GM19240 (cell line): ENCODE data around the gene CELF1.
"Not testable (repeated sequence)": the region's sequence is repeated elsewhere in the genome, so short reads cannot be mapped to it uniquely, and the experiment has no call there.

Experiments
- DNase-seq: peaks from one replicate; pipeline ENCODE4 v3.0.0; 2011; ENCODE audit warnings: low spot score; ENCODE audit not compliant: insufficient read length

Gene CELF1

DNA sequence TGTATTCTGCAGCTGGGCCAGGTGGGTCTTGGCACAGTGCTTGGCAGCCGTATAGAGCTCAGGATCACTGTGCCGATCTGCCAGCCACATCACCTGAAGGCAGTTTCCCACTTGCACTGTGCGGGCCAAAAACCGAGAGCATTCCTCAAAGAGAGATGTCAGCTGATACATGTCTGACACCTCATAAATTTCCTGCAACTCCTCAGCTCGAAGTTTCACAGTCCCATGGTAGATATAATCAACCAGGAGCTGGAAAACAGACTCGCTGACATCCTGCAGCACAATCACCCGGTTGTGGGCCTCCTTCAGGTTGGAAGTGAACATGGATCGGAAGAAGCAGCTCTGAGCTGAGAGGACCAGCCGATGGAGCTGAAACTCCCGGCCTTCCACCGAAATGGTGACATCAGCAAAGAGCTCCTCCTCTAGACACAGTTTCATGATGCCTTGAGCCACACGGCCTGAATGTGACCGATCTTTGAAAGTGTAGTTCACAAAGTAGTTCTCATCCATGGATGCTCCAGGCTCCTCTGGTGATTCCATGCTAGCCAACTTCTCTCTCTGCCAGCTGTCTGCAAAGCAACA, 24.6 kb upstream of the CELF1 start:
- DNase-seq, result no peak

DNA sequence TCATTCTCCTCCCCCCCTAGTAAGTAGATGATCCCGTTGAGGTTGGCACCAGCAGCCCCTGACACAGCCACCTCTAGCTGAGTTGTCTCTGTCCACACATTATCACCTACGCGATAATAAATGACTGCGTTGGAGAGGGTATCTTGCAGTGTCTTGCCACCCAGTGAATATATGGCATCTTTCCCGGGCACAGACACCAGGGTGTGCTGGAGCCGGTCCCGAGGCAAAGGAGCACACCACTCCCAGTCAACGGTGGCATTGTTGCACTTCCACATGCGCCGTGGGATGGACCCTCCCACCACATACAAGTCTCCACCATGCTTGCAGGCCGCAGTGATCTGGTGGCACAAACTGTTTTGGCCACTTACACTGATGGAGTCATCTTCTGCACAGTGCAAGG, 20.4 kb upstream of the CELF1 start:
- no peak for DNase-seq

DNA sequence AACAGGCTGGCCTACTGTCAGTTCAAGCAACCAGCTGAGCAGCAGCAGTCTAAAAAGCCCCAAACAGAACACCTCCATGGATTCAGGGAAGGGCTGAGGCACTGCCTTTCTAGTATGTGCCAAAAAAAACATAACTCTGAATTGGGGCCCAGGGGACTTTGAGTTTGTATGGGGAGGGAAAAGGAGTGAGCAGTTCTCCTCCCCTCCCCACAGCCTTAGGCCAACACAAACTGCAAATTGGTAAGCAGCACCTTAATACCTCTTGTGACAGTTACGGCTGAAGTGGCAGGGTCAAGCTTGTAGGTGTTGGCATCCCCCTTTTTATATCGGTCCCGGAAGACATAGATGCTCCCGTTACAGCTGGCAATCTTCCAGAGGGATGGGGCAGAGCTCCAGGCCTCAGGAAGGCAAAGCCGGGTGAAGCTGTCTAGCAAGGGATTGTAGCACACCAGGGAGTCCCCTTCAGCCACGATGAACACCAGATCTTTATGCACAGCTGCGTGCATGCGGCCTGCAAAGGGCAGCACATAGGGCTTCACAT, 19.9 kb upstream of the CELF1 start:
- DNase-seq, result no peak

DNA sequence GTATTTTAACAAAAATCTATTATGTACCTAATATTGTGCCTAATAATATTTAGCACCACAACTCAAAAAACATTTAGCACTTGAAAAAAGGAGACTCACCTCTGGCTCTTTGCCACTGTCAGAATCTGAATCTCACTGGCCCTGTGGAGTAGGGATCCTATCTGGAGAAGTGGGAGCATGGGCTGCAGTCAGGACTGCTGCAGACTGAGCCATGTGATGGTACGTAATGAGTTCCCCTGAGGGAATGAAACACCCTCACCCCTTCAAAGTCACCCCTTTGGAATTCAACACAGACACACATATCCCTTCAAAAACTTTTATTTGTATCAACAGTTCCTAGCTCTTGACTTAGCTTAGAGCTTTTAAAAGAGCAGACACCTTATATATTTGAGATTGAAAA, 19.0 kb upstream of the CELF1 start:
- DNase-seq, result no peak

DNA sequence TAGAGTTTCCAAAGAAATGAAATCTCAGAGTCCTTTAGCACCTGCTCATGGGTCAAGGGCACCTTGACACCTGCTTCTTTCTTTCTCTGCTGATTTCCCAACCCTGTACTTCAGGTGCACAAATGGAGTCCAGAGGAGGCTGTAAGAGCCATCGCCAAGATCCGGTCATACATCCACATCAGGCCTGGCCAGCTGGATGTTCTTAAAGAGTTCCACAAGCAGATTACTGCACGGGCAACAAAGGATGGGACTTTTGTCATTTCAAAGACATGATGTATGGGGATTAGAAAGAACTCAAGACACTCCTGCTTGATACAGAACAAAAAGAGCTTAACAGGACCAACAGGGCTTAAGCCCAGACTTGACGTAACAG, 18.4 kb upstream of the CELF1 start:
- no peak for DNase-seq

DNA sequence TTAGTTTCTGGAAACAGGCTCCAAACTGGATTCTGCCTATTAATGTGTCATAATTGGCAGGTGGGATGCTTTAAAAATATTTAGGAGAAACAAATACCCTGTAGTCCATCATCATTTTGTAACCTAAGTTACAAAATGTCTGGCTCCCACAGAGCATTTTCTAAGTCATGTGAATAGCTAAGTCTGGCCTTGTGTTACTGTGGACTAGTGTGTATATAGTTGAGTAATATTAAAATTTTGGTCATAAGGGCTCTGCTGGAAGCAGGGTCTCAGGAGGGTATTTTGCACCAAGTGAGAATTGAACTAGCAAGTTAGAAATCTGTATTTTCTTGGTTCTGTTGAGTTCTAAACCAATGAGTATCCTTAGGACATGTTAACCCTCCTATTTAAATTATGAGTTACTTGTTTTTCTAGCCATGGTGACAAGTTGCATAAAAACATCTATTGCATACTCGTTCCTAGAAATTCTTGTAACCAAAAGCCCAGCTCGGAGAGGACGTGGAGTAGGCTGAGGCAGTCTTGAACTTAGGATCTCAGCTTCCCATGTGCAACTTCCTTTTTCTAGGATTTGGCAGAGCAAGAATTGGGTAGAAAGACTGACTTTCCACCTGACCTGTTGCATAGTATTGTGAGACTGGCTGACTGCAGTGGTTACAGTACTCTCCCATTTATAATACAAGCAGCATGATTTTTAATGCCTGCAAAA, 17.9 kb upstream of the CELF1 start:
- no peak for DNase-seq

DNA sequence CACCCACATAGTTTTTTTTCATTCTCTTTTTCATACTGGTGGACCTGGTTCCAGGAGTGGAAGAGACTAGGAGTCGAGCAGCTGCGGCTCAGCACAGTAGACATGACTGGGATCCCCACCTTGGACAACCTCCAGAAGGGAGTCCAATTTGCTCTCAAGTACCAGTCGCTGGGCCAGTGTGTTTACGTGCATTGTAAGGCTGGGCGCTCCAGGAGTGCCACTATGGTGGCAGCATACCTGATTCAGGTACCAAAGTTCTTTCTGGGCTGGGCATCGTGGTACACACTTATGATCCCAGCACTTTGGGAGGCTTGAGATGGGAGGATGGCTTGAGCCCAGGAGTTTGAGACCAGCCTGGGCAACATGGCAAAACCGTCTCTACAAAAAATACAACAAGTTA, 16.7 kb upstream of the CELF1 start:
- no peak for DNase-seq

DNA sequence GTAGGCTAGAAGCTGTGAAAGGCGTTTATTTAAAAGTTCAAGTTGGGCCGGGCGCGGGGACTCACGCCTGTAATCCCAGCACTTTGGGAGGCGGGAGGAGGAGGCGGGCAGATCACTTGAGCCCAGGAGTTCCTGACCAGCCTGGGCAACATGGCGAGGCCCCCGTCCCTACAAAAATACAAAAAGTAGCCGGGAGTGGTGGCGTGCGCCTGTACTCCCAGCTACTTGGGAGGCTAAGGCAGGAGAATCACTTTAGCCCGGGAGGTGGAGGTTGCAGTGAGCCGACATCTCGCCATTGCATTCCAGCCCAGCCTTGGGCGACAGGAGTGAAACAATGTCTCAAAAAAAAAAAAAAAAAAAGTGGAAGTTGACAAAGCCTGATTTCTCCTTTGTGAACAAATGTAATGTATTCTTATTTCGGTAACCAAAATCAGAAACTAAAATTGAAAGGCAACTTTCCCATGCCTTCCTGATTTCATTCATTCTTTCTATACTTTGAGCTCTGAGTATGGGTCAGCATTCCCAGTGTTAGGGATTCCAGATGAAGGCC, 13.3 kb upstream of the CELF1 start:
- DNase-seq, result no peak

DNA sequence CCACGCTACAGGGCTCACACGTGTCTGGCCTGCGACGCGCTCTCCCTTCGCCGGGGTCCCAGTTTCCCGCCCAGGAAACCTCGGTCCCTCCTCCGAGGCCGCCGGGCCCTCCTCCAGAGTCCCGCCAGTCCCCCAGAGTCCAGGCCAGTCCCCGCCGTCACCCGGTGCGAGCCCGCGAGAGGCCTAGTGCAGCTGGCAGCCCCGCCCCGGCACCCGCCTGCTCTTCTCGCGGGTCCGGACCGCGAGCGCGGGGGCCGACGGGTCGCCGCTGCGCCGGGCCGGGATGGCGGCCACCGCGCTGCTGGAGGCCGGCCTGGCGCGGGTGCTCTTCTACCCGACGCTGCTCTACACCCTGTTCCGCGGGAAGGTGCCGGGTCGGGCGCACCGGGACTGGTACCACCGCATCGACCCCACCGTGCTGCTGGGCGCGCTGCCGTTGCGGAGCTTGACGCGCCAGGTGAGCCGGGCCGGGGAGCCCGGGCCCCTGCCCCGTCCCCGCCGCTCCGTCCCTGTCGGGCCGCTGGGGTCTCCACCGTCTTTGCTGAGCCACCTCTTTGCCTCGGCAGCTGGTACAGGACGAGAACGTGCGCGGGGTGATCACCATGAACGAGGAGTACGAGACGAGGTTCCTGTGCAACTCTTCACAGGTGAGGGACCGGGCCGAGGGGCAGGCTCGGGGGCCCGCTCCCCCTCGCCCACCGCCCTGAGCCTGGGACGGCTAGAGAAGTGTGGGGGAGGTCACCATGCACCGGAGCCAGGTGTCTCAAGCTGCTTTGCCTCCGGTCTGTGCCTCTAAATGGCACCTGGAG, 12.6 kb upstream of the CELF1 start, which contains the start of gene PTPMT1:
Gene PTPMT1 (plus strand): TSS at position 260 of the 809 bp plus-strand sequence. CDS start 24 bp downstream, at position 284.
- DNase-seq, result no peak

DNA sequence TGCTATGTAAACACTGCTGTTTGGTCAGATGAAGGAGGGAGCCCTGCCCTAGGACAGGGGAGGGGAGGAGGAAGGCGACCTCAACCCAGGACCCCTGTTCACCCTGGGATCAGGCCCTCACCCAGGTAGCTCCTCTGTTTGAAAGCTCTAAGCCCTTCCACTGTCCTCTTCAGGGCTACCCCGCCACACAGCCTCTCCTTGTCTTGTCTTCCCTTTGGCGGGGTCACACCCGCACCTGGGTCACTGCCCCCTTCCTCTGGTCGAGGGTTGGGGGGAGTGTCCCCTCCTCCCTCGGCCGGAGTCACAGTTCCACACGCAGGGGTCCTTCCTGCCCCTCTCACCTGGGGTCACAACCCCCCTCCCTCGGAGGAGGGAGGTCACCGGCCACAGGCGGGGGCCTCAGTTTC, 12.0 kb upstream of the CELF1 start:
- DNase-seq, result no peak

DNA sequence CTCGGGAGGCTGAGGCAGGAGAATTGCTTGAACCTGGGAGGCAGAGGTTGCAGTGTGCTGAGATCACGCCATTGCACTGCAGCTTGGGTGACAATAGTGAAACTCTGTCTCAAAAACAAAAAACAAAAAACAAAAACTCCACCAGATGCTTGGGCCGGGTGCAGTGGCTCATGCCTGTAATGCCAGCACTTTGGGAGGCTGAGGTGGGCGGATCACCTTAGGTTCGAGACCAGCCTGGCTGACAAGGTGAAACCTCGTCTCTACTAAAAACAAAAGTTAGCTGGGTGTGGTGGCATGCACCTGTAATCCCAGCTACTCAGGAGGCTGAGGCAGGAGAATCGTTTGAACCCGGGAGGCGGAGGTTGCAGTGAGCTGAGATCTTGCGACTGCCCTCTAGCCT, 11.4 kb upstream of the CELF1 start:
- not testable (repeated sequence) for DNase-seq

DNA sequence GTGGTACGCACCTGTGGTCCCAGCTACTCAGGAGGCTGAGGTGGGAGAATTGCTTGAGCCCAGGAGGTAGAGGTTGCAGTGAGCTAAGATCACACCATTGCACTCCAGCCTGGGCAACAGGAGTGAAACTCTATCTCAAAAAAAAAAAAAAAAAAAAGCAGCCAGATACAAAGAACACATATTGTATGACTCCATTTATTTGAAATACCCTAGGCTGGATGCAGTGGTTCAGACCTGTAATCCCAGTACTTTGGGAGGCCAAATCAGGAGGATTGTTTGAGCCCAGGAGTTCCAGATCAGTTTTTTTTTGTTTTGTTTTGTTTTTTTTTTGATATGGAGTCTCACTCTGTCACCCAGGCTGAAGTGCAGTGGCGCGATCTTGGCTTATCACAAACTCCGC, 9.5 kb upstream of the CELF1 start:
- not testable (repeated sequence) for DNase-seq

DNA sequence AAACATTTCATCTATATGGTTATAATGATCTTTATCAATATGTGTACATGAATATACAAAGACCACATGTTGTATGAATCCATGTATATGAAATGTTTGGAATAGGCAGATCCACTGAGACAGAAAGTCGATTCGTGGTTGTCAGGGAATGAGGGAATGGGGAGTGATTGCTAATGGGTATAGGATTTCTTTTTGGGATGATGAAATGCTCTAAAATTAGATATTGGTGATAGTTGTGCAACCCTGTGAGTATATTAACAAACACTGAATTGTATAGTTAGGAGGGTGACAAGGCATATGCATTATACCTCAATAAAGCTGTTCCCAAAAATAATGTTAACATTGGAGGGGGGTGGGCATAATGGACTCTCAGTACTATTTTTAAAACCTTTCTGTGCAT, 7.5 kb upstream of the CELF1 start:
- no peak for DNase-seq

DNA sequence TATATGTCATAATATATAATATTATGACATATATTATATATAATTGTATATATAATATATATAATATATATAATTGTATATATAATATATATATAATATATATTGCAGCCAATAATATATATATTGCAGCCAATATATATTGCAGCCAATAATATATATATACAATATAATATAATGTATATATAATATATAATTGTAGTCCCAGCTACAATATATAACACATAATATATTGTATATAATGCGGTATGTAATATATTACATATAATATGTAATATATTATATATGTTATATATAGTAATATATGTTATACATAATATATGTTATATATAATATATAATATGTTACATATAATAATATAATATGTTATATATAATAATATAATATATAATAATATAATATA, 5.8 kb upstream of the CELF1 start:
- DNase-seq, result no peak

DNA sequence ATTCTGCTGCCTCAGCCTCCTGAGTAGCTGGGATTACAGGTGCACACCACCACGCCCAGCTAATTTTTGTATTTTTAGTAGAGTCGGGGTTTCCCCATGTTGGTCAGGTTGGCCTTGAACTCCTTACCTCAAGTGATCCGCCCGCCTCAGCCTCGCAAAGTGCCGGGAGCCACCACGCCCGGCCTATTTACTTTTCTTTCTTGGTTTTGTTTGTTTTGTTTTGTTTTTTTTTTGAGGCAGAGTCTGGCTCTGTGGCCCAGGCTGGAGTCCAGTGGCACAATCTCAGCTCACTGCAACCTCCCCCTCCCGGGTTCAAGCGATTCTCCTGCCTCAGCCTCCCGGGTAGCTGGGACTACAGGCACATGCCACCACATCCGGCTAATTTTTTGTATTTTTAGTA, 4.1 kb upstream of the CELF1 start:
- DNase-seq, result not testable (repeated sequence)

DNA sequence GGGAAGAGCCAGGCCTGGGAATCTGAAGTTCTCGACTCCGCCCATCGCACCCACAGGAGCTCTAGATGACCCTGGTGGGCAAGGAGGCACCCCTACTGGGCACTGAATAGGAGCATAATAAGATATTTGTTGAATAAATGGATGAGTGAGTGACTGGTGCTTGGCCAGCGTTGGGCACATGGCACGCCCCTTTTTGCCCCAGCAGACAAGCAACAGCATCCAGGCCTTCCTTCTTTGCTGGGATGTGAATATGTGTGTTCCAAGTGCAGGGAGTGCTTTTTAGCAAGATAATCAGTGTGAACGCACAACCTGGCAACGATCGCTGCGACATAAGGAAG, 443 bp upstream of the CELF1 start:
- no peak for DNase-seq

DNA sequence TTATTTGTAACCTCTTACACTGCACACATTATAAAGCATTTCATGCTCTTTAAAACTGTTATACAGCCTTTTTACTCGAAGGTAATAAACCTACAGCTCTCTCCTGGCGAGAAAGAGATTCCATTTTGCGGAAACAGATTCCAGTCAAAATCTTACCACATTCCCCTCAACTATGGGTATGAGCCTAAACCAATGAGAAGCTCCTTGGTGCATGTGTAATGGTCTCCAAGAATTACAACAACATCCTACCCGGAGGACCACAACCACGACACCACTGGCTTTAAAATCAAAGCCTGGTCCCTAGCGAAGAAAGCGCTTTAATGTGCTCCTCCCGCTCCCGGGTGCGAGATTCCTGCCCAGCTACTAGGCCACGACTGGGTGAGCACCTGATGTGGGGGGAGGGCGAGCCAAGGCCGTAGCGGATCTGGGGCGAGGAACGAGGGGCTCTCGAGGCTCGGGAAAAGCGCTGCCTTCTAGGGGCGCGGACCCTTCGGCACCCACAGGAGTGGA, 821 bp downstream of the CELF1 start:
- no peak for DNase-seq

DNA sequence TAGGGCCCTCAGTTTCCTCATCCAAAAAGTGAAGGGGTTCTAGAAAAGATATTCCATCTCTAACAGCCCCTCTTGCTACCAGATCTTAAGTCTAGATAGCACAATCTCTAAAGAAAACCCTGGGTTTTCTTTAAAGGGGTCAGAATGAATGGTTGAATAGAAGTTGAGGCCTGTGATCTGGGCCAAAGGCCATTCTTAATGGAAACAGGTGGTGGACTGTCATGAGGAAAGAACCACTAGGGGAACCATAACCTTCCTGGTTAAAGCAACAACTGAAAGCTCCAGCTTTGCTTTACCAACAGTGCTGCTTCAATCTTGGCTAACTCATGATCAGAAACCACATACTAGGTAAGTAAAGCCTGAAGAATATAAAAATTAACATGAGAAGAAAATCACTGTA, 1.8 kb downstream of the CELF1 start:
- DNase-seq, result no peak

DNA sequence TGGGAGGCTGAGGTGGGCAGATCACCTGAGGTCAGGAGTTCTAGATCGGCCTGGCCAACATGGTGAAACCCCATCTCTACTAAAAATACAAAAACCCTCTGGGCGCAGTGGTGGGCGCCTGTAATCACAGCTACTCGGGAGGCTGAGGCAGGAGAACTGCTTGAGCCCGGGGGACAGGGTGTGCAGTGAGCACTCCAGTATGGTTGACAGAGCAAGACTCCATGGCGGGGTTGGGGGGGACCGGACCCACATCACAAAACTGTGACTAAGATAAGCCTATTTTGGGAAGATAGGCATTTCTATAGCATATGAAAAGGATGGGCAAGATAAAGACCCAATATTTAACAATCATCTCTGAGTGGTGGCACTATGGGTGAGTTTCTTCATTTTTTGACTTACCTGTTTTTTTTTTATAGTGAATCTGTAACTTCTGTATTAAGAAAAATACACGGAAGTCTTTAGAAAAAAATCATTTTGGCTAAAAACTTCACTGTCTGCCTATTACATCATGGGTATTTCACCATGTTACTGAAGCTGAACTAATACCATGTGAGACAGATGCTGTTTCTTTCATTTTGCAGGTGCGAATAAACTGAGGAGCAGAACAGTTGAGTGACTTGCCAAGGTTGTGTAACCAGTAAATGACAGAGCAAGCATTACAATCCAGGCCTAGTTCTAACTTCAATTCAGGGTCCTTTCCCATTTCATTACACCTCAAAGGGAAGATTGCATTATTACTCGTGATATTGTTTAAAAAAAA, 2.5 kb downstream of the CELF1 start:
- no peak for DNase-seq

DNA sequence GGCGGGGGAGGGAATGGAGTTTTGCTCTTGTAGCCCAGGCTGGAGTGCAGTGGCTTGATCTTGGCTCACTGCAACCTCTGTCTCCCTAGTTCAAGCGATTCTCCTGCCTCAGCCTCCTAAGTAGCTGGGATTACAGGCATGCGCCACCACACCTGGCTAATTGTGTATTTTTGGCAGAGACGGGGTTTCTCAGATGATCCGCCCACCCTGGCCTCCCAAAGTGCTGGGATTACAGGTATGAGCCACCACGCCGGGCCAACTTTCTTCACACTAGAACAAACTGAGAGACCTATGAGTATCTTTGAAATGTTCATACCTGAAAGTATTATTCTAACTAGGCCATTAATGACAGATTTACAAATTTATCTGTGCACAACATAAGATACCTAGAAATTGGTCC, 6.7 kb downstream of the CELF1 start:
- not testable (repeated sequence) for DNase-seq

DNA sequence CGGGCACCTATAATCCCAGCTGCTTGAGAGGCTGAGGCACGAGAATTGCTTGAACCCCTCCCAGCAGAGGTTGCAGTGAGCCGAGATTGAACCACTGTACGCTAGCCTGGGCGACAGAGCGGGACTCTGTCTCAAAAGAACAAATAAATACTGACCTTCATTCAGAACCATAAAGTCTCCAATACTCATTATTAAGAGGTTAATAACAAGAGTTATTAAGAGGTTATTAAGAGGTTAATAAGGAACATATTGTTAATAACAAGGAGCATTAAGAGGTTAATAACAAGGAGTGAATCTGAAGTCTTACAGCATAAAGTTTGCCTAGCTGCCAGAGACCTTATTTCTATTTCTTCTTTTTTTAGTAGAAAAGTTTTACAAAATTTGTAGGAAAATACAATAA, 7.6 kb downstream of the CELF1 start:
- no peak for DNase-seq
